ENCODE data around the gene SLC5A12.

Gene SLC5A12

GRCh38 chr11:26721948-26722475 is at the start of gene SLC5A12:
TSS of gene SLC5A12 (minus strand) at chr11:26722060. CDS start at chr11:26721714, 346 bp downstream.
- no peaks in the 10 kb centered on the region for H3K36me3 ChIP-seq (ENCODE audit: control insufficient read depth, insufficient read depth, low read length, severe bottlenecking)
- H3K4me3 ChIP-seq (ENCODE audit: low read length), result no peak within 1 kb of the TSS
- H3K4me1 ChIP-seq (ENCODE audit: control insufficient read depth, insufficient read depth, low read length), result no peaks in the 10 kb centered on the region
- no peak within 1 kb of the TSS for H3K9ac ChIP-seq (ENCODE audit: low read length)
- DNase-seq (ENCODE audit: low read depth), result no peak
- H3K9me3 ChIP-seq (ENCODE audit: control insufficient read depth, low read length), result no peaks in the 10 kb centered on the region
- no peaks in the 10 kb centered on the region for H3K27me3 ChIP-seq (replicated peaks; ENCODE audit: control insufficient read depth, insufficient read depth, low read length)

GRCh38 chr11:26769027-26769426 is 47.2 kb upstream of the SLC5A12 start:
- Histone ChIP-seq H3K36me3 (ENCODE audit: control insufficient read depth, insufficient read depth, low read length, severe bottlenecking) (no peaks in the 10 kb centered on the region), H3K4me1 (ENCODE audit: control insufficient read depth, insufficient read depth, low read length) (no peaks in the 10 kb centered on the region), H3K4me3 (ENCODE audit: low read length) (no peak overlapping the region), H3K9ac (ENCODE audit: low read length) (no peak overlapping the region), H3K9me3 (ENCODE audit: control insufficient read depth, low read length) (peaks cover 2% of the 10 kb centered on the region), H3K27me3 (replicated peaks; ENCODE audit: control insufficient read depth, insufficient read depth, low read length) (no peaks in the 10 kb centered on the region)
- no peak for DNase-seq (ENCODE audit: low read depth)

GRCh38 chr11:26767060-26767459 is 45.2 kb upstream of the SLC5A12 start:
- Histone ChIP-seq H3K36me3 (ENCODE audit: control insufficient read depth, insufficient read depth, low read length, severe bottlenecking) (no peaks in the 10 kb centered on the region), H3K9ac (ENCODE audit: low read length) (no peak overlapping the region), H3K9me3 (ENCODE audit: control insufficient read depth, low read length) (peaks cover 2% of the 10 kb centered on the region), H3K27me3 (replicated peaks; ENCODE audit: control insufficient read depth, insufficient read depth, low read length) (no peaks in the 10 kb centered on the region), H3K4me3 (ENCODE audit: low read length) (no peak overlapping the region), H3K4me1 (ENCODE audit: control insufficient read depth, insufficient read depth, low read length) (no peaks in the 10 kb centered on the region)
- no peak for DNase-seq (ENCODE audit: low read depth)

DNA sequence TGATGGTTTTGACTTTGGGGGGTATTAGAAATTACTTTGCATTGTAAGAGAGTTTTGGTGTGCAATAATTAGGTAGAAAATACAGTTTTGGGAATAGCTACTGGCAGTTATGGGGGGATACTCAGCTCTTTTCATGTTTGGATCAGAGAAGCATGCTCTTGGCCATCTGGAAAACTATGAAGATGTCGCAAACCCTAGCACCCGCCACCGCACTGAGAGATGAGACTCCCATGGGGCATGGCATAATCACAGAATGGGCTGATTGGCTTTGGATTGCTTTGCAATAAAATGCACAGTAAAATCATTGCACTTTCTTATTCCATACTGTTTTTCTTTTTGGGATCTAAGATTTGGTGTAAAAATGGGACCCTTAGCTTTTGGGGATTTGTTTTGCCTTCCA is 43.5 kb upstream of the SLC5A12 start:
- Histone ChIP-seq H3K9me3 (ENCODE audit: control insufficient read depth, low read length) (peaks cover 2% of the 10 kb centered on the region), H3K36me3 (ENCODE audit: control insufficient read depth, insufficient read depth, low read length, severe bottlenecking) (no peaks in the 10 kb centered on the region), H3K9ac (ENCODE audit: low read length) (no peak overlapping the region), H3K4me3 (ENCODE audit: low read length) (no peak overlapping the region), H3K4me1 (ENCODE audit: control insufficient read depth, insufficient read depth, low read length) (no peaks in the 10 kb centered on the region), H3K27me3 (replicated peaks; ENCODE audit: control insufficient read depth, insufficient read depth, low read length) (no peaks in the 10 kb centered on the region)
- no peak for DNase-seq (ENCODE audit: low read depth)

DNA sequence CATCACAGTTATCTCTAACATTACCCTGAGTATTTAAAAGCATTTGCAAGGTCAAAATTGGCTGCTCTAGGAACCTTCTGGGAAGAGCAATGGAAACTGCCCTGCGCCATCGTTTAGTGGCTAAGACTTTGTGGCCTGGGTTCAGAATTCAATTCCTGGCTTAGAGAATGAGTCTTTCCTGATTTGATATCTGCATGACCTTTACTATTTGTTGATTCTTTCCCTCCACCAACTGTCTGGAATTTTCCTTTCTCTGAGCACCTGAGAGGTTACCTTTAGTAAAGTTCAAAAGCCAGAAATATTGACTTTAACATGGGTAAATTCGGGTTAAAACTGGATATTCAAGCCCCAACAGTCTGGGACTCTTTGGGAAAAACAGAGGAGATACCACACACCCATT is 43.0 kb upstream of the SLC5A12 start:
- Histone ChIP-seq H3K9me3 (ENCODE audit: control insufficient read depth, low read length) (peaks cover 2% of the 10 kb centered on the region), H3K4me1 (ENCODE audit: control insufficient read depth, insufficient read depth, low read length) (no peaks in the 10 kb centered on the region), H3K27me3 (replicated peaks; ENCODE audit: control insufficient read depth, insufficient read depth, low read length) (no peaks in the 10 kb centered on the region), H3K4me3 (ENCODE audit: low read length) (no peak overlapping the region), H3K9ac (ENCODE audit: low read length) (no peak overlapping the region), H3K36me3 (ENCODE audit: control insufficient read depth, insufficient read depth, low read length, severe bottlenecking) (no peaks in the 10 kb centered on the region)
- DNase-seq (ENCODE audit: low read depth), result no peak

GRCh38 chr11:26764315-26764714 is 42.5 kb upstream of the SLC5A12 start:
- peaks cover 2% of the 10 kb centered on the region for H3K9me3 ChIP-seq (ENCODE audit: control insufficient read depth, low read length)
- H3K27me3 ChIP-seq (replicated peaks; ENCODE audit: control insufficient read depth, insufficient read depth, low read length), result no peaks in the 10 kb centered on the region
- H3K36me3 ChIP-seq (ENCODE audit: control insufficient read depth, insufficient read depth, low read length, severe bottlenecking), result no peaks in the 10 kb centered on the region
- no peaks in the 10 kb centered on the region for H3K4me1 ChIP-seq (ENCODE audit: control insufficient read depth, insufficient read depth, low read length)
- no peak overlapping the region for H3K9ac ChIP-seq (ENCODE audit: low read length)
- no peak for DNase-seq (ENCODE audit: low read depth)
- H3K4me3 ChIP-seq (ENCODE audit: low read length), result no peak overlapping the region

DNA sequence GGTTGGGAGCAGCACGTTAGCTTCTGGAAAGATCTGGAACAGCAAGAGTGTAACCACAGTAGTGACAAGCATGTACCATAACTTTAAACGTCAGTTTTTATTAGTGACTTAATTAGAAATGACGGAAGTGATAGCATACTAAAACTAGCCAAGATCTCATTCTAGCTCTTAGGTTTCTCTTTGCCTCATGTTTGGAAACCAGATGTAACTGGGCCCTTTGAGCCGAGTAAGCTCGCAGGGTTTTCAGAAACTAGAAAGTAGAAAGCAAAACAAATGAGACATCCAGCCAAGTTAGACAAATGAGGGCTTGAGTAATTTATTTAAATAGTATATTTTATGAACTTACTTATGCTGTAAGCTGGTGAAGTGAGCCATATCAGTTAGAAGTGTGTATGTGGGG is 40.2 kb upstream of the SLC5A12 start:
- H3K4me3 ChIP-seq (ENCODE audit: low read length), result no peak overlapping the region
- H3K9me3 ChIP-seq (ENCODE audit: control insufficient read depth, low read length), result no peaks in the 10 kb centered on the region
- H3K27me3 ChIP-seq (replicated peaks; ENCODE audit: control insufficient read depth, insufficient read depth, low read length), result no peaks in the 10 kb centered on the region
- no peaks in the 10 kb centered on the region for H3K36me3 ChIP-seq (ENCODE audit: control insufficient read depth, insufficient read depth, low read length, severe bottlenecking)
- no peak overlapping the region for H3K9ac ChIP-seq (ENCODE audit: low read length)
- no peak for DNase-seq (ENCODE audit: low read depth)
- H3K4me1 ChIP-seq (ENCODE audit: control insufficient read depth, insufficient read depth, low read length), result no peaks in the 10 kb centered on the region

GRCh38 chr11:26761361-26761809 is 39.5 kb upstream of the SLC5A12 start:
- no peak for DNase-seq (ENCODE audit: low read depth)
- H3K9ac ChIP-seq (ENCODE audit: low read length), result no peak overlapping the region
- H3K27me3 ChIP-seq (replicated peaks; ENCODE audit: control insufficient read depth, insufficient read depth, low read length), result no peaks in the 10 kb centered on the region
- no peaks in the 10 kb centered on the region for H3K36me3 ChIP-seq (ENCODE audit: control insufficient read depth, insufficient read depth, low read length, severe bottlenecking)
- no peaks in the 10 kb centered on the region for H3K9me3 ChIP-seq (ENCODE audit: control insufficient read depth, low read length)
- H3K4me1 ChIP-seq (ENCODE audit: control insufficient read depth, insufficient read depth, low read length), result no peaks in the 10 kb centered on the region
- no peak overlapping the region for H3K4me3 ChIP-seq (ENCODE audit: low read length)

DNA sequence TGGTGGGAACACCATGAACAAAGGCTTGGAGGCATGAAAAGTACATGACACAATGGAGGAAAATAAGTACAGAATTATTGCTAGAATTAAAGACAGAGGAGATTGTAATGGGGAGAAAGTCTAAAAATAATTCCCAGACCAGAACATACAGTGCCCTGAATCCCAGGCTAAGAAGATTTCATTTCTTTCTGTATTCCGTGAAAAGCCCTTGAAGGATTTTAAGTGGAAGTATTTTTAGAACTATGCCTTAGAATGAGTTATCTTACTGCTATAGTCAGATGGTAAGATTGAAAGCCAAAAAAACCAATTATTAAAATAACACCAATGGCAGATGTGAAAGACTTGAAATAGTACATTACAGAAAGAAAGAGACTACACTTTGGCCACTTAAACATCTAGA is 36.1 kb upstream of the SLC5A12 start:
- Histone ChIP-seq H3K4me3 (ENCODE audit: low read length) (no peak overlapping the region), H3K27me3 (replicated peaks; ENCODE audit: control insufficient read depth, insufficient read depth, low read length) (no peaks in the 10 kb centered on the region), H3K36me3 (ENCODE audit: control insufficient read depth, insufficient read depth, low read length, severe bottlenecking) (no peaks in the 10 kb centered on the region), H3K9ac (ENCODE audit: low read length) (no peak overlapping the region), H3K9me3 (ENCODE audit: control insufficient read depth, low read length) (no peaks in the 10 kb centered on the region), H3K4me1 (ENCODE audit: control insufficient read depth, insufficient read depth, low read length) (no peaks in the 10 kb centered on the region)
- DNase-seq (ENCODE audit: low read depth), result no peak

DNA sequence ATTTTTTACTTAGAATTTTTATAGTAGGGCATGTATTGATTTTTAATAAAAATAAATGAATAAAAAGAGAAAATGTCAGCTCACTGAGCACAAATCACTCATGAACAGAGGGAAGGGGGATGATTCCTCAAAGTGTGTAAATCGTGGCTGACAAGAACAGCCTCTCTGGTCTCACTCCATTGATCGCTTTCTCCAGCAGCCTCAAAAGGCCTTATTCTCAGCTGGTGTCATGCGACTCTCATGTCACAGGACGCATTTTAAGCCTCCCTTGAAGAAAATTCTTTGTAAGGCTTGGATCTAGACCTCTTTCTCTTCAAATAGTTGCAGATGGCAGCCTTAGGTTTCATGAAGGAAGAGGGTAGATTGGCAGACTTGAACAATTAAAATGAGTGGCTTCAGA is 33.9 kb upstream of the SLC5A12 start:
- Histone ChIP-seq H3K36me3 (ENCODE audit: control insufficient read depth, insufficient read depth, low read length, severe bottlenecking) (no peaks in the 10 kb centered on the region), H3K4me3 (ENCODE audit: low read length) (no peak overlapping the region), H3K27me3 (replicated peaks; ENCODE audit: control insufficient read depth, insufficient read depth, low read length) (no peaks in the 10 kb centered on the region), H3K9ac (ENCODE audit: low read length) (no peak overlapping the region), H3K9me3 (ENCODE audit: control insufficient read depth, low read length) (no peaks in the 10 kb centered on the region), H3K4me1 (ENCODE audit: control insufficient read depth, insufficient read depth, low read length) (no peaks in the 10 kb centered on the region)
- no peak for DNase-seq (ENCODE audit: low read depth)

DNA sequence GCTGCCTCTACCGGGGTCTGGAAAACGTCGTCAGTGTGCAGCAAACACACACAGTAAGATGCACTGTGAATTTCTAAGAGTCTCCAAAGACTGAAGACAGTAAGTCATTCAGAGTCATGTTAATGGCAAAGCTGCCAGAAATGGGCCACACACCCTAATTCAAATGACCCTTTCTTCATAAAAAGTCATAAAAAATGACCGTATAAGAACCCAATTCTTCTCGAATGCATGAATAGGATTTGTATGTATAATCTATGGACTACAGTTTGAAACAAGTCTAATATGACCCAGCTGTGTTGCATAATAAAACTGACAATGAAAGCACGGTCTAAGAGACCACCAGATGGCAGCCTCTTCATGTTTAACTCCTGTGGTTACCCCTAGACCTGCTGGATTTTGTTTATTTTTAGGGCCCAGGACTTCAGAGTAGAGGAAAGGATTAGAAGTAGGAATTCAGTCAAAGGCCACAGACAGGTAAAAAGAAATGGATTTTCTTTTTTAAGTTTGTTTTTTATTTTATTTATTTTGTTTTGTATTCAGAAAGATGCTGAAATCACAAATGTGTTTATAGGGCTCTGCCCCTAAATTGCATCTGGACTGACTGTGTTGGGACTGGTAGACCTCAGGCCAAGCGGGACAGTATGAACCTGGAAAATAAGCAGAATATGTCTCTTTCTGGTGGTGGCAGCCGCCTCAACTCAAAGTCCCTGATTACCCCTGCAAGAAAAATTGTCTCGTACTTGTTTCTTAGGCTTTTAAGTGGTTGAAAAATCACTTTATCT is 32.1 kb upstream of the SLC5A12 start:
- Histone ChIP-seq H3K4me3 (ENCODE audit: low read length) (no peak overlapping the region), H3K9ac (ENCODE audit: low read length) (peak overlapping the region; percentile 32), H3K36me3 (ENCODE audit: control insufficient read depth, insufficient read depth, low read length, severe bottlenecking) (no peaks in the 10 kb centered on the region), H3K27me3 (replicated peaks; ENCODE audit: control insufficient read depth, insufficient read depth, low read length) (no peaks in the 10 kb centered on the region), H3K4me1 (ENCODE audit: control insufficient read depth, insufficient read depth, low read length) (no peaks in the 10 kb centered on the region), H3K9me3 (ENCODE audit: control insufficient read depth, low read length) (no peaks in the 10 kb centered on the region)
- peak; percentile 92 for DNase-seq (ENCODE audit: low read depth)

DNA sequence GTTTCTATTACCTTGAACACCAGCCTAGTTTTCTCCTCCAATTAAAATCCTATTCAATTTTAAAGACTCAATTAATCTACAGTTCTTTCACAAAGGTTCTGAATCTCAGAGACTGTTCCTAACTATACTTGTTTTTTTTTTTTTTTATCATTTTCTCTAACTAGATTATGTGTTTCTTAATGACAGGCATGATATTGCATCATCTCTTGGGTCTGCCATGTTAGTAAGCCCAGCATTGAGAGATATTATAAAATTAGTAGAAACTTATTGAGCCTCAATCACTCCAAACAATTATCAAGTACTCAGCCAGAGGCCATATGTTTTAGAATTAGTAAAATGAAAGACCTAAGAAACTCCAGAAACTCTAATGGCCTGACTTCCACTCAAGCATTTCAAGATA is 28.1 kb upstream of the SLC5A12 start:
- Histone ChIP-seq H3K9ac (ENCODE audit: low read length) (no peak overlapping the region), H3K36me3 (ENCODE audit: control insufficient read depth, insufficient read depth, low read length, severe bottlenecking) (no peaks in the 10 kb centered on the region), H3K4me3 (ENCODE audit: low read length) (no peak overlapping the region), H3K27me3 (replicated peaks; ENCODE audit: control insufficient read depth, insufficient read depth, low read length) (no peaks in the 10 kb centered on the region), H3K4me1 (ENCODE audit: control insufficient read depth, insufficient read depth, low read length) (no peaks in the 10 kb centered on the region), H3K9me3 (ENCODE audit: control insufficient read depth, low read length) (no peaks in the 10 kb centered on the region)
- no peak for DNase-seq (ENCODE audit: low read depth)
